Activated CD4-positive, alpha-beta T cell treated with anti-CD3 and anti-CD28 coated beads, Interleukin-2, amount 50 U/mL, for 1 hour (primary cell): ENCODE data around the gene FANCD2.
A peak's percentile ranks its signal among the peaks of the same experiment; 100 is the strongest.
"Not testable (repeated sequence)": the region's sequence is repeated elsewhere in the genome, so short reads cannot be mapped to it uniquely, and the experiment has no call there.

Experiments
- DNase-seq: peaks from one replicate; pipeline ENCODE4 v3.0.0-alpha.2; 2020

Gene FANCD2

GRCh38 chr3:10026084-10026890 lies at the start of gene FANCD2:
Gene FANCD2, plus strand, starts transcription at chr3:10026437. Its CDS starts 2,221 bp downstream, at chr3:10028658.
- peak; percentile 92 for DNase-seq

DNA sequence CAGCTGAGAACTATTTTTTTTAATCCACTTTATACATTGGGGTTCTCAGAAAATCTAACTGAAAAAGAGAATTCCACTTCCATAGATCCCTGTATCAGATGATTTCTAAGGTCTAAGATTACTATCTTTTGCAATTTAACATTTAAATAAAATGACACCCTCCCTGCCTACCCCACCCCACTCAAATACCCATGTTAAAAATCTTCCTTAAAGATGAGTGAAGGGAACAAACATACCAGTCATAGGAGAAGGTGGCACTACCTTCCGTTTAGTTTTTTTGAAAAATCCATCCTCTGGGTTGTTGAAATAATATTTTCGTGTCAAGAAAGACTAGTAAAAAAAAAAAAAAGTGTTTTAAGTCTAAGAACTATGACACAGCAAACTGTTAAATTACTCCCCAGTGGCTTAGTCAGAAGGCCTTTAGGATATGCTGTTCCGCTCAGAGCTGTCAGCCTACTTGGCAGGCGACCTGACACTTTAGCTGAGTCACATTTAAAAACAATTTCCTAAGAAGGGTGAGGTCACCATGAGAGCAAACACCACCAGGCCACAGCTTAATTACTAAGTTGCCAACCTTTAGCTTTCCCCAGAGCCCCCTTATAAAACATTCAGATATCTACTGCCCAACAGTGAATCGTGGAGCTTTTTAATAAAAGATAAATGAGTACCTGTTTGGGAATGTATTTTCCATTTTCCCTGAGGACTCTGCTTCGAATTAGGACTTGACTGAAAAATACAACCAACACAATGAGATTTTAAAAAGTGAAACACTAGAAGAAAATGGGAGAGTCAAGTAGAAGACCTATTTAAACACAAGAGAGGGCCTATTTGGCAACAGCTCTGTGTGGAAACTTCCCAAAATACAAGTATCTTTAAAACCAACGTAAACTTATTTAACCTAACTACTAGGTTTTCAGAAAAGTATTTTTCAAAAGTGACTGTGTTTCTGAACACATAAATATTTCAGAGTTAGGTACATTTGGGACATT lies 49.2 kb upstream of the FANCD2 start:
- DNase-seq = no peak

- DNase-seq = no peak
These were observed 47.4 kb upstream of the FANCD2 start for GRCh38 chr3:9978710-9979305.

GRCh38 chr3:9980251-9980650 lies 46.0 kb upstream of the FANCD2 start:
- no peak for DNase-seq

DNA sequence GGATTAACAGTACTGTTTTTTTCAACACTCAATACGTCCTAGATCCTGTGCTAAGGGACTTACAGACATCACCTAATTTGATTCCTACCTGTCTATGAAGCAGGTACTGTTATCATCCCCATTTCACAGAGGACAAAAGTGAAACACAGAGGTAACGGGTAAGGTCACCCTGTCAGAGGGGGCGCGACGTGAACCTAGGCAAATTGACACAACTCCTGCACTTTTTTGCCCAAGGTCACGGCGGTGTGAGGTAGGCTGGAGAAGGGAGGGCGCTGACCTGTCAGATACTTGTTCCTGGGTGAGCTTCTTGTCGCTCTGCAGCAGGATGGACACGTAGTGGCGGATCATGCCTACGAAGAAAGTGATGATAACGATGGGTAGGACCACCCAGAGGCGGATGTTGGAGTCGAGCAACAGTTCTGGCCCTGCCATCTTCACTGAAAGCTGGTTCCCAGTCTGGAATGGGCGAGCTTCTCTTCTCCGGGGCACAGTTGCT lies 40.0 kb upstream of the FANCD2 start:
- no peak for DNase-seq

DNA sequence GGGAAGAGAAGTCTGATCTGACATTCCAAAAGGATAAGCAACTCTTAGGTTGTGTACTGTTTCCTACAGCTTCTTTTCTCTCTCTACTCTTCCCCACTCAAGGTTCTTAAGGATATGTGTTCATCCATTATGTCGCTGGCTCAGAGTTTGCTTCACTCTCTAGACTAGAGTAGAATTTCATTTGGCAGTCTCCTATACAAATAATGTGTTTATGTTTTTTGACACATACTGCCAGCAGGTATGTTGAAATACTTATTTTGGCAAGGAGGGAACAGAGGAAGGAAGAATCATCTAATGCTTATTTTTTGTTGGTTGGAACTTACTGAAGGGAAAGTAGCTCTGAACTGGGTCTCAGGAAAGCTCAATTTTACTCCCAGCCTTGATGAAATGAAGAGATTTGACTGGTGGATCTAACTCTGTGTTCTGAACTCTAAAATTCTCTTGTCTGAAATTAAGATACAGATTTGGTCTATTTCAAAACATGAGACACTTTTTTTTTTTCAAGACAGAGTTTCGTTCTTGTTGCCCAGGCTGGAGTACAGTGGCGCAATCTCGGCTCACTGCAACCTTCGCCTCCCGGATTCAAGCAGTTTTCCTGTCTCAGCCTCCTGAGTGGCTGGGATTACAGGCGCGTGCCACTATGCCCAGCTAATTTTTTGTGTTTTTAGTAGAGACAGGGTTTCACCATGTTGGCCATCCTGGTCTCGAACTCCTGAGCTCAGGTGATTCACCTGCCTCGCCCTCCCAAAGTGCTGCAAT lies 32.0 kb upstream of the FANCD2 start:
- no peak for DNase-seq

- no peak for DNase-seq
These were observed 25.6 kb upstream of the FANCD2 start for GRCh38 chr3:10000686-10001085.

DNA sequence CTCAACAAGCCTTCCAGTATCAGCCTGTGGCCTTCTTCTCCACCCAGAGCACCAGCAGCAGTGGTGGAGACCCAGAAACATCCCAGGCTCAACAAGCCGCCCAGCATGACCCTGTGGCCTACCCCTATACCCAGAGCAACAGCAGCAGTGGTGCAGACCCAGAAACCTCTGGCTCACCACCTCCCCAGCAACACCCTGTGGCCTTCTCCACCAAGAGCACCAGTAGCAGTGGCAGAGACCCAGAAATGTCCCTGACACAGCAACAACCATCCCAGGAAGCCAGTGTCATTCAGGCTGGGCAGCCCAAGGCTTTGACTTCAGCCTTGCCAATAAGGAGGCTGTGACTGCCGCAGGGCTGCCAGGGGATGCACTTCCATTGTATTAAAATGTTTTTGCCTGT lies 23.3 kb upstream of the FANCD2 start:
- no peak for DNase-seq

- no peak for DNase-seq
These were observed 21.7 kb upstream of the FANCD2 start for GRCh38 chr3:10004506-10004905.

- DNase-seq = no peak
These were observed 21.2 kb upstream of the FANCD2 start for GRCh38 chr3:10004960-10005564.

GRCh38 chr3:10006048-10006761 lies 20.0 kb upstream of the FANCD2 start:
- DNase-seq = no peak

DNA sequence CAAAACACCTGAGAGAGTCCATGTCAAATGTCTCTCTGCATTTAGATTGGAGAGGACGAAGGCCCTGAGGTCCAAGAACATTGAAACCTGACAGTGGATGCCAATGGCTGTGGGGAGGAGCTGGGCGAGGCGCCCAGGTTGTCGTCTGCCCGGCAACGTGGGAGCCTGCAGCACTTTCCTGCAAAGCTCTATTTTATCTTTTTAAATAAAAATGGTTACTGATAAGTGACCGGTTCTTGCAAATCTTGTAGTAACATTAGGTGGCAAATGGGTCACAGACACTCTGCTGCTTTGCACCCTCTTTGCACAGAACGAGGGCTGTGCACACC lies 19.5 kb upstream of the FANCD2 start:
- DNase-seq = no peak

DNA sequence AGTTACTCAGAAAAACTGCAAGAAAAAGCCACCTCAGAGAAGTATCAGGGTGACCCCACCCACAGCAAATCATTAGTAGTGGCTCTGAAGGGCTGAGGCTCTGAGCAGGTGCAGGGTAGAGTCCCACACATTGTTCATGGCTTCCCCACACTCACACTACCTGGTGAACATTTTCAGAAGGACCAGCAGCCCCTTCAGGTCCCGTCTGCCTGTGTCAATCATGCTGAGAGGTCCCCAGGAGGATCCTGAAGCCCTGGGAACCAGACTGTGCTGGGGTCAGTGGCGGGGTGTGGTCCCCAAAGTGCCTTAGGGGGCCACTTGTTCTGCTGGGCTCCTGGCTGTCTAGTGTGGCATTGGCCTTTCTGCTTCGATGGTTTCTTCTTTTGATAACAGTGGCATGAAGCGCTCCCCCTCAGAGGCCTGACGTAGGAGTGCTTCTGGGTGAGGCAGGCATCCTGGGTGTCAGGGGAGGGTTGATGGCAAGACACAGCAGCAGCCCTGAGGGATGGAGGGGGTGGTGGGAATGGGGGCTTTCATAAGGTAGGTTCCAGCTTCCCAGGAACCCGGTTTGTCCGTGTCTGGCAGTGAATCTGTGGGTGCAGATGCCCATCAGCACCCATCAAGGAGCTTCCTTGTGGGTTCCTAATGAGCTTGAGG lies 19.0 kb upstream of the FANCD2 start:
- no peak for DNase-seq

DNA sequence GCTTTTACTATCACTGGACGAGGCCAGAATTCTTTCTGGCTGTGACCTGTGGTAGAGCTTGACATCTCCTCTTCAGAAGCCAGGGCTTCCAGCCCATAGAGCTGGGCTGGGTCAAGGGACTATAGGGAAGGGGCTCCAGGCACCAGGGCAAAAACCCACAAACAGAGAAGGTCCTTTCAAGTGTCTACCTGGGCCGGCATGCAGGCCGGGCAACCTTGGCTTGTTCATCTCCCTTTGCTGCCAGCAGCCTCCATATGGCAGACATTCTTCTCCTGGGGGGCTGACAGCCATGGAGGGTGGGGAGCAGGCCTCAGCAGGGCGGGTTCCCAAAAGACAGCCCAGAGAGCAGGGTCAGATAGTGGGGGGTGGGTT lies 18.0 kb upstream of the FANCD2 start:
- not testable (repeated sequence) for DNase-seq

- DNase-seq = peak; percentile 86
These were observed 17.5 kb upstream of the FANCD2 start for GRCh38 chr3:10008588-10009344.

GRCh38 chr3:10010421-10010877 lies 15.8 kb upstream of the FANCD2 start:
- no peak for DNase-seq

DNA sequence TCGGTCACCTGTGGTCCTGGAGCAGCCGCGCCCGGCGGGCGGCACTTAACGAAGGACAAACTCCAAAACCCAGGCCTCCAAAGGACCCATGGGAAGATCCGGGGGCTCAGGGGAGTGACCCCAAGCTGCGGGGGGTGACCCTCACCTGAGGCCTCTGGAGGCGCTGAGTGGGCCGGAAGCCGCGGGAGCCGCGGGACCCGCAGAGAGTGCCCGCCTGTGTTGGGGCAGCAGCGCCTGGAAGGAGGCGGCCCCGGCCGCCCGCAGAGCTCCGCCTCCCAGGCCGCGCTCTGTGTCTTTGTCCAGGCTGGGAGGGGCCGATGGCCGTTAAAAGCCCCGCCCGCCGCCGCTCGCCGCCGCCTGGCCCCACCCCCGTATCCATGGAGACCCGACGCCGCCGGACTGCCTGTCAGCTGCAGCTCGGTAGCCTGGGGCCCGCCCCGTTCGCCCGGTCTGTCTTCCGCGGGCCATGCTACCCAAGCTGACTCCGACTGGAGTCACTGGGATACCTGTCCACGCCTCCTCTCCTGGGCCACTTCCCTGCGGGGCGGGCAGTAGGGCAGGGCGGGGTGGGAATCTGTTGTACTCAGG lies 15.3 kb upstream of the FANCD2 start:
- peak; percentile 72 for DNase-seq

DNA sequence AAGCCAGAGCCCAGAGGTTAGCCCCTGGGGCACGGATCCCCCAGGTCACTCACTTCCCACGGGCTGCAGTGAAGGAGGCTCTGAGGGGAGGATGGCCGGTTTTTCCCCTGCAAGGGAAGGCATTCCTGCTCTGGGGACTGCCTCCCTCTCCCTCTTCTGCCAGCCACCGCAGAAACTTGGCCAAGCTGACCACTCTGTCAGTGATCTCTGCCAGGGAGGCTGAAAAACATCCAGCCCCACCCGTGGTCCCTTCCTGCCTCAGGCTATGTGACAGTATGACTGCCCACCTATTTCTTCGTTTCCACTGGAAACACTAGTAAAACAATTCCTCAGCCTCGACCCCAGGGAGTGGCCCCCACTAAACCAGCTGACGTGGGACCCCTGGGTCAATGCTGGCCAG lies 14.6 kb upstream of the FANCD2 start:
- DNase-seq = no peak

GRCh38 chr3:10012106-10012505 lies 14.1 kb upstream of the FANCD2 start:
- DNase-seq = no peak

- no peak for DNase-seq
These were observed 10.8 kb upstream of the FANCD2 start for GRCh38 chr3:10015461-10015904.
